ENCODE measurements around the gene AKT3. TPM values are rescaled to one million over a fixed set of nuclear protein-coding genes. Genes with fewer than 3 reads are reported as not detected.
A peak's percentile ranks its signal among the peaks of the same experiment; 100 is the strongest.

The AKT3 gene
- polyA plus RNA-seq, 3 donors, result 0.81 to 1.7 (median 1.4) TPM

DNA sequence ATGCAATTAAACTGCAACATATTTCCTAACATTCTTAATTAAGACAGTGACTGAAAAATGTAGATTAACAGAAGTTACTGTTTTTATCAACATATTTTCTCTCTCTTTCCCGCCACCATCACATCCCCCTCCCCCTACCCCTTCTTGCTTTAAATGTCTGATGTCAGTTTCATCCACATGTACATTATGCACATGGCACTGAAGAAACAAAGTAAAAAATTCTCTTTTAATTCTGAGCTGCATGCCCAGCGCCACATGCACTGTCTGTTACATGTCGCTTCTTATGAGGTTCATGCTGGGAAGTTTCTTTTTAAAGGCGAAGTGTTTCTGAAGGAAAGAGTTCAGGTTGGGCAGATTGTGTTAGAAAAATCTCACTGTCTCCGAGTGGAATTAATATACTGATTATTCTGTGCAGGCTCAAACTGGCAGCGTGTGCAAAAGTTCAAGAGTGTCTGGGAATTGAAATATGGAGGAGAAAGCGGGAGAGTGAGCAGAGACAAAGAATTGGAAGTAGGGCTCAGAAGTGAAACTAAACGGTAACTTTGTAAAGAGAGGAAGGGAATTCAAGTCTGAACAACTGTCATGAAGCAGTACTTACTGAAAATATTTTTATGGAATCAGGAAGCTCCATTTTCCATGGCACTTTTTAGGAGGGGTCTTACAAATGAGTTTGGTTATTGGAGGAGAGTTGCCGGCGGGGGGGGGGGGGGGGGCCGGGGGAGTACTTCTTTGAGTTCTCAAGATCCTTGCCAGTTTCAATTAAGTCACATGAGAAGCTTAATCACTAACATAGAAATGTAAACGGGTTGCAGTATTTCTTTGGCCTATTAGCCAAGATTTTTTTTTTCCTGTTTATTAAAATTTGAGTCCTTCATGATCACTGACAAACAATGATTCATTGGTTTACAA lies 376.6 kb downstream of the AKT3 start:
- peaks cover 8 to 26% of the 10 kb centered on the region in 2 donors for H3K36me3 Mint-ChIP-seq
- H3K27me3 Mint-ChIP-seq (ENCODE audit: low read depth in 3 of 3), result peaks cover 0 to 10% (median 0%) of the 10 kb centered on the region in 3 donors
- TF ChIP-seq, protein P1, sequence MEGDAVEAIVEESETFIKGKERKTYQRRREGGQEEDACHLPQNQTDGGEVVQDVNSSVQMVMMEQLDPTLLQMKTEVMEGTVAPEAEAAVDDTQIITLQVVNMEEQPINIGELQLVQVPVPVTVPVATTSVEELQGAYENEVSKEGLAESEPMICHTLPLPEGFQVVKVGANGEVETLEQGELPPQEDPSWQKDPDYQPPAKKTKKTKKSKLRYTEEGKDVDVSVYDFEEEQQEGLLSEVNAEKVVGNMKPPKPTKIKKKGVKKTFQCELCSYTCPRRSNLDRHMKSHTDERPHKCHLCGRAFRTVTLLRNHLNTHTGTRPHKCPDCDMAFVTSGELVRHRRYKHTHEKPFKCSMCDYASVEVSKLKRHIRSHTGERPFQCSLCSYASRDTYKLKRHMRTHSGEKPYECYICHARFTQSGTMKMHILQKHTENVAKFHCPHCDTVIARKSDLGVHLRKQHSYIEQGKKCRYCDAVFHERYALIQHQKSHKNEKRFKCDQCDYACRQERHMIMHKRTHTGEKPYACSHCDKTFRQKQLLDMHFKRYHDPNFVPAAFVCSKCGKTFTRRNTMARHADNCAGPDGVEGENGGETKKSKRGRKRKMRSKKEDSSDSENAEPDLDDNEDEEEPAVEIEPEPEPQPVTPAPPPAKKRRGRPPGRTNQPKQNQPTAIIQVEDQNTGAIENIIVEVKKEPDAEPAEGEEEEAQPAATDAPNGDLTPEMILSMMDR (IDR thresholded peaks at IDR 0.05), result no peak
- peaks cover 66% of the 10 kb centered on the region for H3K4me1 Mint-ChIP-seq
- no peaks in the 10 kb centered on the region for H3K9me3 Mint-ChIP-seq
- peak overlapping the region; percentile 82 to 92 (median 88) for H3K27ac Mint-ChIP-seq
- H3K27me3 ChIP-seq (ENCODE audit: control insufficient read depth in 2 of 2, insufficient read depth in 2 of 2, low read length in 2 of 2), result no peaks in the 10 kb centered on the region
- H2AFZ ChIP-seq (ENCODE audit: insufficient read depth, low read depth, low read length, poor library complexity, severe bottlenecking), result peak overlapping the region; percentile 50
- H3K27ac ChIP-seq (ENCODE audit: low read depth in 1 of 2, low read length in 2 of 2), result peak overlapping the region; percentile 34 to 80
- 8% methylated on average over 5 of the region's 12 CpGs for WGBS (ENCODE audit: insufficient coverage)
- no peaks in the 10 kb centered on the region for H4K20me1 ChIP-seq (ENCODE audit: insufficient read depth, low read length)
- peak in 2 of 3 donors; percentile 21 to 46 for DNase-seq
- no peaks in the 10 kb centered on the region for H3K36me3 ChIP-seq (replicated peaks in 1 of 2; ENCODE audit: control insufficient read depth in 1 of 2, insufficient read depth in 2 of 2, low read length in 2 of 2)
- peak overlapping the region; percentile 52 to 93 (median 78) for H3K4me3 ChIP-seq (replicated peaks in 1 of 3; ENCODE audit: low read depth in 2 of 3, low read length in 3 of 3)
- peaks cover 56 to 67% of the 10 kb centered on the region in 2 donors for H3K4me1 ChIP-seq (ENCODE audit: control insufficient read depth in 1 of 2, insufficient read depth in 2 of 2, low read length in 2 of 2)
- intact Hi-C loops (cut with micrococcal nuclease), result loop anchor here in 1 of 2 donors (10.0 kb wide), 3 partner anchors 189 to 571 kb away; no protein-coding TSS in a partner anchor
- peaks cover 10% of the 10 kb centered on the region for H3K79me2 ChIP-seq (ENCODE audit: insufficient read depth, low read length)
- H3K4me3 Mint-ChIP-seq, result peak overlapping the region; percentile 82 to 93
- H3K9ac ChIP-seq (ENCODE audit: insufficient read depth, low read length, poor library complexity, severe bottlenecking), result peak overlapping the region; percentile 47
- H3K9me3 ChIP-seq (replicated peaks in 1 of 2; ENCODE audit: control insufficient read depth in 1 of 2, insufficient read depth in 1 of 2, low read length in 2 of 2), result no peaks in the 10 kb centered on the region
- H3K4me2 ChIP-seq (replicated peaks; ENCODE audit: extremely low read depth, low read length, poor library complexity, severe bottlenecking), result peak overlapping the region; percentile 80

Measured in CD14-positive monocyte (primary cell).